Stomach (tissue), 4 donors: ENCODE measurements around the gene SYNE3.

Experiments used
- CTCF ChIP-seq, 7 experiments: fragments of 450-650 bp in 4 of 7; fragments of 200-600 bp in 3 of 7; sonication (generic) in 3 of 7; IDR thresholded peaks; one replicate each; pipeline ENCODE4 v1.5.1; 2016 to 2019; ENCODE audit warnings: antibody characterized with exemption in 7 of 7, control low read depth in 2 of 7, mild to moderate bottlenecking in 1 of 7
- EP300 ChIP-seq: sonication (generic); formaldehyde crosslinking; IDR thresholded peaks from one replicate; pipeline ENCODE4 v1.6.1; 2017; ENCODE audit warnings: antibody characterized with exemption

GRCh38 chr14:95521001-95521400 is 4.6 kb upstream of the SYNE3 start:
- TF ChIP-seq CTCF (IDR thresholded peaks at IDR 0.05) (no peak), EP300 (no peak)
